Thoracic aorta (tissue), 2 donors: ENCODE data around the gene DXO. TPM values are rescaled to one million over a fixed set of nuclear protein-coding genes. Genes with fewer than 3 reads are reported as not detected.

Source experiments
- ATAC-seq: fragments of 150-250 bp; one replicate; pipeline ENCODE4 v1.8.0; 2017; ENCODE audit warnings: low read depth; ENCODE audit not compliant: insufficient number of reproducible peaks, low FRiP score
- DNase-seq: peaks from one replicate; pipeline ENCODE4 v3.0.0-alpha.2; 2020; ENCODE audit warnings: low spot score
- H3K27ac ChIP-seq, 2 donors: fragments of 200-600 bp; sonication (generic); 1 replicate in 1 of 2; 2 replicates in 1 of 2; pipeline ENCODE4 v1.5.1; 2016; ENCODE audit warnings: mild to moderate bottlenecking in 2 of 2, moderate library complexity in 2 of 2
- H3K27me3 ChIP-seq: fragments of 200-600 bp; sonication (generic); replicated peaks from 2 replicates; pipeline ENCODE4 v1.6.0; 2016; ENCODE audit warnings: mild to moderate bottlenecking; ENCODE audit not compliant: insufficient read depth
- H3K36me3 ChIP-seq: fragments of 200-600 bp; sonication (generic); one replicate; pipeline ENCODE4 v1.5.1; 2016
- H3K4me1 ChIP-seq, 2 donors: fragments of 200-600 bp; sonication (generic); 1 replicate in 1 of 2; 2 replicates in 1 of 2; pipeline versions ENCODE4 v1.5.1 to v1.6.0; 2016; ENCODE audit warnings: low read depth in 2 of 2, mild to moderate bottlenecking in 1 of 2; ENCODE audit not compliant: control insufficient read depth in 1 of 2
- H3K4me3 ChIP-seq: fragments of 200-600 bp; sonication (generic); 2 replicates; pipeline ENCODE4 v1.5.1; 2016; ENCODE audit warnings: mild to moderate bottlenecking
- H3K9me3 ChIP-seq: fragments of 200-600 bp; sonication (generic); 2 replicates; pipeline ENCODE4 v1.5.1; 2016
- total RNA-seq, 2 donors: library from RNA; depleted of rRNA; stranded (reverse); fragments of >200 nt; gene quantifications; one replicate each; pipeline versions ENCODE4 v1.1.0 to v1.2.3, GENCODE V29; 2016
- TF ChIP-seq, protein P1 (sequence below): fragments of 200-600 bp; sonication (generic); IDR thresholded peaks from one replicate; pipeline ENCODE4 v1.5.1; 2019; ENCODE audit warnings: antibody characterized with exemption

Gene DXO
- total RNA-seq, 2 donors from 2014 or later: 14.1 to 45.4 TPM

DNA sequence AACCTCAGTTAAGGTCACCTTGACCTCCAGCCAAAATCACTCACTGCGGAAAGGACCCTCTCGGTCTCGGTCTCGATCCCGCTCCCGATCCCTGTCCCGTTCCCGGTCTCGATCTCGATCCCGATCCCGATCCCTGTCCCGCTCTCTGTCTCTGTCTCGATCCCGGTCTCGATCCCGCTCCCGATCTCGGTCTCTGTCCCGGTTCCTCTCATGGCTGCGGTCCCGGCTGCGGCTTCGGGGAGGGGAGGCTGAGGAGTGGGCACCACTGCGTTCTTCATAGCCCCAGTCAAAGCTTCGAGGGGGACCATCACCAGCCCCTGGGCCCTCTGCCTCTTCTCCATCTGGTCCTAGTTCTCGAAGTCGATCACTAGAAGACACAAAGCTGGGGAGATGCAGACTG is 17.4 kb downstream of the DXO start:
- H3K4me3 ChIP-seq: no peak overlapping the region
- H3K27me3 ChIP-seq: no peaks in the 10 kb centered on the region
- peaks cover 3 to 19% of the 10 kb centered on the region in 2 donors for H3K4me1 ChIP-seq
- TF ChIP-seq, protein P1, sequence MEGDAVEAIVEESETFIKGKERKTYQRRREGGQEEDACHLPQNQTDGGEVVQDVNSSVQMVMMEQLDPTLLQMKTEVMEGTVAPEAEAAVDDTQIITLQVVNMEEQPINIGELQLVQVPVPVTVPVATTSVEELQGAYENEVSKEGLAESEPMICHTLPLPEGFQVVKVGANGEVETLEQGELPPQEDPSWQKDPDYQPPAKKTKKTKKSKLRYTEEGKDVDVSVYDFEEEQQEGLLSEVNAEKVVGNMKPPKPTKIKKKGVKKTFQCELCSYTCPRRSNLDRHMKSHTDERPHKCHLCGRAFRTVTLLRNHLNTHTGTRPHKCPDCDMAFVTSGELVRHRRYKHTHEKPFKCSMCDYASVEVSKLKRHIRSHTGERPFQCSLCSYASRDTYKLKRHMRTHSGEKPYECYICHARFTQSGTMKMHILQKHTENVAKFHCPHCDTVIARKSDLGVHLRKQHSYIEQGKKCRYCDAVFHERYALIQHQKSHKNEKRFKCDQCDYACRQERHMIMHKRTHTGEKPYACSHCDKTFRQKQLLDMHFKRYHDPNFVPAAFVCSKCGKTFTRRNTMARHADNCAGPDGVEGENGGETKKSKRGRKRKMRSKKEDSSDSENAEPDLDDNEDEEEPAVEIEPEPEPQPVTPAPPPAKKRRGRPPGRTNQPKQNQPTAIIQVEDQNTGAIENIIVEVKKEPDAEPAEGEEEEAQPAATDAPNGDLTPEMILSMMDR: no peak
- peaks cover 45% of the 10 kb centered on the region for H3K36me3 ChIP-seq
- DNase-seq (no peak), ATAC-seq (no peak)
- H3K9me3 ChIP-seq: no peaks in the 10 kb centered on the region
- H3K27ac ChIP-seq: no peak overlapping the region

GRCh38 chr6:31952890-31953289 is 19.0 kb downstream of the DXO start:
- Histone ChIP-seq H3K27ac (no peak overlapping the region), H3K4me1 (peaks cover 0 to 10% of the 10 kb centered on the region in 2 donors), H3K27me3 (no peaks in the 10 kb centered on the region), H3K9me3 (no peaks in the 10 kb centered on the region), H3K36me3 (peaks cover 45% of the 10 kb centered on the region), H3K4me3 (no peak overlapping the region)
- TF ChIP-seq, protein P1: no peak
- no peak for ATAC-seq
- DNase-seq: no peak

GRCh38 chr6:31952140-31952805 is 19.7 kb downstream of the DXO start:
- H3K36me3 ChIP-seq: peaks cover 45% of the 10 kb centered on the region
- peak overlapping the region in 1 of 2 donors; percentile 23 for H3K27ac ChIP-seq
- TF ChIP-seq, protein P1: peak; percentile 66

DNA sequence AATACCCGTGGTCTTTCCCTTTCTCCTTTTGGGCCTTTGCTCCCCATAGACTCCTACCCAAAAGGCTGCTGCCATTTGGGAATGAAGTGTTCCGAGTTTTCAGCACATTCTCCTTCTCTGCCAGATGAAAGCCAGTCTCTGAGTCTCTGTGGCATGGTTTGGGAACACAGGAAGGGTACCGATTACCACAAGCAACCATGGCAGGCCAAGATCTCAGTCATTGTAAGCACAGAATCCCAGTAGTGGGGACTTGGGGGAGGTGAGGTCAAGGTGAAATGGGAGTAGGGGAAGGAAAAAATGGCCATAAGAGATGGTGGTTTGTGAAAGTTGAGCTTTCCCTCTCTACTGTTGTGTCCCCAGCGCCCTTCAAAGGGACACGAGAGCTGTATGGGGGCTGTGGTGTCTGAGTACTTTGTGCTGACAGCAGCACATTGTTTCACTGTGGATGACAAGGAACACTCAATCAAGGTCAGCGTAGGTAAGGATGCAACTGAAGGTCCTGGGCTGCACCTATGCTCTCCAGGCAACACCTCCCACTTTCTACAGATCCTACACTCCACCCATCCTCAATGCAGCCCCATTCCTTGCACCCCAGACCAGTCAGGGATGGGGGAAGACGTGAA is 21.9 kb downstream of the DXO start:
- peaks cover 28% of the 10 kb centered on the region for H3K36me3 ChIP-seq
- DNase-seq: no peak
- H3K9me3 ChIP-seq: no peaks in the 10 kb centered on the region
- H3K27me3 ChIP-seq: no peaks in the 10 kb centered on the region
- no peak overlapping the region for H3K4me3 ChIP-seq
- no peak for ATAC-seq
- TF ChIP-seq, protein P1: no peak
- H3K4me1 ChIP-seq: peaks cover 8 to 24% of the 10 kb centered on the region in 2 donors
- H3K27ac ChIP-seq: no peak overlapping the region

More at GRCh38 chr6:31952140-31952805, 19.7 kb downstream of the DXO start:
- H3K27me3 ChIP-seq: no peaks in the 10 kb centered on the region
- H3K4me1 ChIP-seq: peaks cover 0 to 4% of the 10 kb centered on the region in 2 donors
- H3K9me3 ChIP-seq: no peaks in the 10 kb centered on the region
- DNase-seq (no peak), ATAC-seq (no peak)
- no peak overlapping the region for H3K4me3 ChIP-seq

DNA sequence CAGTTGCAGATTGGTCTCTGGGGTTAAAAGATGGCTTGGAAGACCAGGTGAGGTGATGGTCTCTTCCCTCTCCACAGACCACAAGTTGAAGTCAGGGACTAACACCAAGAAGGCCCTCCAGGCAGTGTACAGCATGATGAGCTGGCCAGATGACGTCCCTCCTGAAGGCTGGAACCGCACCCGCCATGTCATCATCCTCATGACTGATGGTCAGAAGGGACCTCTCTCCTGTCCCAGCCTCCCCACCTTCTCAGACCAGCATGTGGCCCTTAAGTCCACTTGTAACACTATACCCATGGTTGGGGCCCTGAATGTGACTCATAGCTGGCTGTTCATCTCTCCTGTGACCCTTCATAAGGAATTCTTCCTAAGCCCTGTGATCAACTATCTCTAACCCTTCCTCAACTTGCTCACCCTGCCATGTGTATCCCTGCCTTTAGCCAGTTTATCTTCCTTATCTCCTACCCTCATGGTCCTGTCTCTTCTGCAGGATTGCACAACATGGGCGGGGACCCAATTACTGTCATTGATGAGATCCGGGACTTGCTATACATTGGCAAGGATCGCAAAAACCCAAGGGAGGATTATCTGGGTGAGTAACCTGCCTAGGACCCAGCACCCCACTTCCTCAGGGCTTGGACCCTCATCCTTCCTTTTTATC is 23.1 kb downstream of the DXO start:
- Histone ChIP-seq H3K9me3 (no peaks in the 10 kb centered on the region), H3K27ac (no peak overlapping the region), H3K36me3 (peaks cover 17% of the 10 kb centered on the region), H3K4me1 (peaks cover 12 to 31% of the 10 kb centered on the region in 2 donors), H3K4me3 (no peak overlapping the region), H3K27me3 (no peaks in the 10 kb centered on the region)
- TF ChIP-seq, protein P1: no peak
- no peak for DNase-seq
- ATAC-seq: no peak
